Measurements from ENCODE around the gene CREBRF. TPM values are rescaled to one million over a fixed set of nuclear protein-coding genes. Genes with fewer than 3 reads are reported as not detected.

Gene CREBRF
- polyA plus RNA-seq, 2 of the 4 experiments (the other 2 are of a cell fraction) = 1.8 to 7.2 TPM

- ChIA-PET POLR2A (interaction anchor here (0.6 to 1.5 kb wide), 8 partner anchors 8 to 286 kb away, joined by 3 to 11 read pairs (median 4); partner anchors contain the start of genes ATP6V0E1, BNIP1, DUSP1 and RPL26L1), CTCF (interaction anchor here (0.6 to 1.9 kb wide), 7 partner anchors 73 to 1590 kb away, joined by 3 to 10 read pairs (median 4); no protein-coding TSS in a partner anchor)
- WGBS (ENCODE audit: missing lambda C conversion rate) = under 1% methylated on average over 34 of the region's 38 CpGs
- peak; percentile 99 for DNase-seq (ENCODE audit: low read depth in 1 of 2, low spot score in 1 of 2)
- ATAC-seq = peak; percentile 89 to 93
- H3K4me1 ChIP-seq = peaks cover 17% of the 10 kb centered on the region; the same call in 2 of the 3 replicates
- H3K27ac ChIP-seq = peak overlapping the region; percentile 86 to 90
- FAIRE-seq = no peak
- peak overlapping the region; percentile 93 for H3K4me3 ChIP-seq
- H3K9me3 ChIP-seq = no peaks in the 10 kb centered on the region
- H3K4me2 ChIP-seq = peak overlapping the region; percentile 79
- TF ChIP-seq NPAS2 (CRISPR knock-in tag; IDR thresholded peaks at IDR 0.05; ENCODE audit: borderline replicate concordance) (no peak), JUN (IDR thresholded peaks at IDR 0.05) (peak in 1 of 2 experiments; percentile 49; a peak in 1 of 5 replicates), EHF (CRISPR knock-in tag; IDR thresholded peaks at IDR 0.05) (no peak), HOXB13 (CRISPR knock-in tag; IDR thresholded peaks at IDR 0.05; ENCODE audit: low read depth) (no peak), RNF2 (IDR thresholded peaks at IDR 0.05; ENCODE audit: borderline replicate concordance, low read depth) (no peak), CBX2 (IDR thresholded peaks at IDR 0.05; ENCODE audit: borderline replicate concordance, low read depth) (no peak), HOXA7 (CRISPR knock-in tag; IDR thresholded peaks at IDR 0.05) (no peak), JUNB (IDR thresholded peaks at IDR 0.05) (no peak), MAZ (IDR thresholded peaks at IDR 0.05; ENCODE audit: borderline replicate concordance, low read depth, low read length) (no peak), BCL3 (IDR thresholded peaks at IDR 0.05) (peak; percentile 24; the same call in 1 of the 3 replicates), PBX3 (IDR thresholded peaks at IDR 0.05) (peak; percentile 98), HES2 (IDR thresholded peaks at IDR 0.05) (no peak), ZSCAN20 (CRISPR knock-in tag; IDR thresholded peaks at IDR 0.05) (no peak), ZC3H11A (IDR thresholded peaks at IDR 0.05) (no peak), HEYL (CRISPR knock-in tag; IDR thresholded peaks at IDR 0.05) (no peak), ESRRA (IDR thresholded peaks at IDR 0.05; ENCODE audit: borderline replicate concordance, low read length) (0 out of 2 replicates have a peak, but pooled peaks have one; percentile 27), ZNF302 (CRISPR knock-in tag; IDR thresholded peaks at IDR 0.05) (no peak), USF2 (IDR thresholded peaks at IDR 0.05) (no peak), POLR2A (IDR thresholded peaks at IDR 0.05; ENCODE audit: low read length) (peak; percentile 60), BHLHE40 (IDR thresholded peaks at IDR 0.05; ENCODE audit: low read depth, low read length) (no peak), PHF8 (IDR thresholded peaks at IDR 0.05; ENCODE audit: borderline replicate concordance, low read depth) (peak; percentile 63; the same call in 1 of the 2 replicates), CHD2 (IDR thresholded peaks at IDR 0.05; ENCODE audit: low read length, partially characterized antibody) (no peak), RAD21 (conservative IDR thresholded peaks at IDR 0.05 in 1 of 2, IDR thresholded peaks at IDR 0.05 in 1 of 2) (no peak), HMGXB4 (CRISPR knock-in tag; IDR thresholded peaks at IDR 0.05; ENCODE audit: borderline replicate concordance) (no peak), SMC3 (IDR thresholded peaks at IDR 0.05) (no peak), NR3C1 (IDR thresholded peaks at IDR 0.05) (no peak), HDAC2 (IDR thresholded peaks at IDR 0.05) (no peak), GATA3 (IDR thresholded peaks at IDR 0.05; ENCODE audit: borderline replicate concordance) (no peak), EHMT2 (IDR thresholded peaks at IDR 0.05; ENCODE audit: low read depth) (no peak), RFX5 (IDR thresholded peaks at IDR 0.05) (no peak), TP53 (CRISPR knock-in tag; IDR thresholded peaks at IDR 0.05) (no peak), CTCF (IDR thresholded peaks at IDR 0.05) (no peak), E2F6 (IDR thresholded peaks at IDR 0.05; ENCODE audit: borderline replicate concordance, low read depth) (no peak)
These were observed 1.1 kb downstream of the CREBRF start for GRCh38 chr5:173057062-173057924.
